C4-2B (cell line): ENCODE data around the gene ZNF778.

Experiments used
- H3K27ac ChIP-seq: fragments of 450-650 bp; 2 replicates; pipeline ENCODE4 v1.5.1; 2017
- CTCF ChIP-seq: fragments of 450-650 bp; conservative IDR thresholded peaks from 2 replicates; pipeline ENCODE4 v1.5.1; 2017; ENCODE audit warnings: mild to moderate bottlenecking
- ZFX ChIP-seq: fragments of 450-650 bp; IDR thresholded peaks from 2 replicates; pipeline ENCODE4 v1.6.1; 2017

Gene ZNF778

GRCh38 chr16:89272631-89273030, 55.1 kb downstream of the ZNF778 start:
- TF ChIP-seq CTCF, result no peak
- no peak for TF ChIP-seq ZFX
- H3K27ac ChIP-seq, result no peak overlapping the region

- no peak overlapping the region for H3K27ac ChIP-seq
- TF ChIP-seq CTCF (no peak), ZFX (no peak)
These were observed 56.4 kb downstream of the ZNF778 start for GRCh38 chr16:89273741-89274472.

- TF ChIP-seq ZFX, result no peak
- no peak for TF ChIP-seq CTCF
- no peak overlapping the region for H3K27ac ChIP-seq
These were observed 57.2 kb downstream of the ZNF778 start for GRCh38 chr16:89274561-89275283.

GRCh38 chr16:89275284-89275584, 57.7 kb downstream of the ZNF778 start:
- no peak overlapping the region for H3K27ac ChIP-seq
- TF ChIP-seq ZFX (no peak), CTCF (no peak)

GRCh38 chr16:89275837-89276720, 58.6 kb downstream of the ZNF778 start:
- no peak overlapping the region for H3K27ac ChIP-seq
- no peak for TF ChIP-seq CTCF
- TF ChIP-seq ZFX, result no peak

- TF ChIP-seq ZFX (no peak), CTCF (no peak)
- no peak overlapping the region for H3K27ac ChIP-seq
These were observed 59.5 kb downstream of the ZNF778 start for GRCh38 chr16:89277049-89277448.
